HepG2 (cell line): ENCODE measurements around the gene STK36. TPM values are rescaled to one million over a fixed set of nuclear protein-coding genes. Genes with fewer than 3 reads are reported as not detected.
A peak's percentile ranks its signal among the peaks of the same experiment; 100 is the strongest.

Experiments
- ATAC-seq: fragments of 200-7000 bp; cut with Tn5 transposase; 3 replicates; pipeline ENCODE4 v1.9.1; 2020; ENCODE audit warnings: mild to moderate bottlenecking, moderate library complexity
- BruUV-seq: library from RNA; stranded (reverse); fragments of 400-500 nt; replicated peaks from 2 replicates; lab custom pipeline; 2021; lab: Mats Ljungman, UMichigan
- CTCF ChIA-PET: fragments of 300-600 bp; formaldehyde crosslinking; extraction: SDS; loops from one replicate; lab custom pipeline; 2021; ENCODE audit warnings: low total read pairs, inconsistent platforms, low intra/inter-chr PET ratio; lab: Yijun Ruan, JAX
- POLR2A ChIA-PET: fragments of 350-600 bp; sonication (Branson Sonifier 250); formaldehyde crosslinking; loops from one replicate; lab custom pipeline; 2020; ENCODE audit warnings: antibody characterized with exemption, inconsistent platforms; lab: Yijun Ruan, JAX
- DNase-seq: peaks from one replicate; pipeline ENCODE4 v3.0.0-alpha.2; 2015; ENCODE audit warnings: low spot score
- FAIRE-seq: peaks from 3 replicates; lab custom pipeline; 2011; peaks lifted over from hg19 to GRCh38; lab: Jason Lieb, UNC
- H2AFZ ChIP-seq: one replicate; pipeline ENCODE4 v1.6.1; 2011; ENCODE audit warnings: low read length, inconsistent platforms
- H3K27ac ChIP-seq: fragments of 300-600 bp; 3 replicates; pipeline ENCODE4 v1.8.0; 2011; ENCODE audit warnings: mixed run types, mild to moderate bottlenecking, mixed read lengths, low read length, inconsistent platforms; ENCODE audit not compliant: insufficient read depth; ENCODE audit errors: extremely low read length
- H3K27me3 ChIP-seq, 2 experiments: fragments of 200-600 bp in 1 of 2; 2 replicates in 1 of 2; 3 replicates in 1 of 2; pipeline versions ENCODE4 v1.6.0 to v1.8.0; 2011; ENCODE audit warnings: low read length in 2 of 2, mild to moderate bottlenecking in 2 of 2, moderate library complexity in 2 of 2, inconsistent platforms in 1 of 2; ENCODE audit not compliant: insufficient read depth in 2 of 2, control insufficient read depth in 1 of 2
- H3K36me3 ChIP-seq, 2 experiments: fragments of 200-600 bp in 1 of 2; replicated peaks in 1 of 2; 2 replicates in 1 of 2; 3 replicates in 1 of 2; pipeline versions ENCODE4 v1.5.1 to v1.8.0; 2011; ENCODE audit warnings: low read length in 2 of 2, inconsistent platforms in 1 of 2; ENCODE audit not compliant: insufficient read depth in 2 of 2, control insufficient read depth in 1 of 2
- H3K4me1 ChIP-seq: 2 replicates; pipeline ENCODE4 v1.5.1; 2012; ENCODE audit warnings: low read length, inconsistent platforms; ENCODE audit not compliant: insufficient read depth
- H3K4me2 ChIP-seq: 2 replicates; pipeline ENCODE4 v1.6.0; 2011; ENCODE audit warnings: low read depth, low read length, inconsistent platforms
- H3K4me3 ChIP-seq, 3 experiments: fragments of 200-600 bp in 1 of 3; sonication (generic), shearing (Covaris generic) in 1 of 3; replicated peaks in 1 of 3; 2 replicates each; pipeline ENCODE4 v1.5.1; 2011 to 2016; ENCODE audit warnings: low read length in 3 of 3, inconsistent platforms in 2 of 3, low read depth in 2 of 3, mild to moderate bottlenecking in 2 of 3, control low read depth in 1 of 3, mixed read lengths in 1 of 3; ENCODE audit not compliant: insufficient read depth in 1 of 3
- H3K79me2 ChIP-seq: one replicate; pipeline ENCODE4 v1.6.1; 2011; ENCODE audit warnings: low read length, inconsistent platforms; ENCODE audit not compliant: insufficient read depth
- H3K9ac ChIP-seq: 2 replicates; pipeline ENCODE4 v1.6.0; 2011; ENCODE audit warnings: mild to moderate bottlenecking, low read depth, low read length, inconsistent platforms; ENCODE audit not compliant: insufficient read depth
- H3K9me3 ChIP-seq: 2 replicates; pipeline ENCODE4 v1.5.1; 2012; ENCODE audit warnings: mild to moderate bottlenecking, low read length
- H4K20me1 ChIP-seq: 2 replicates; pipeline ENCODE4 v1.6.0; 2011; ENCODE audit warnings: inconsistent platforms, mild to moderate bottlenecking, low read length, moderate library complexity; ENCODE audit not compliant: insufficient read depth
- CCDC6 ChIP-seq: sonication (generic); formaldehyde crosslinking; IDR thresholded peaks from 2 replicates; pipeline ENCODE4 v1.8.1; 2022; ENCODE audit warnings: mild to moderate bottlenecking, missing genetic modification reagents, moderate library complexity
- ETV5 ChIP-seq: IDR thresholded peaks from 2 replicates; pipeline ENCODE4 v1.6.1; 2018; ENCODE audit warnings: missing biosample characterization, missing genetic modification reagents, inconsistent platforms, borderline replicate concordance
- FOXA1 ChIP-seq, 2 experiments: fragments of 450-650 bp in 1 of 2; sonication (generic) in 1 of 2; formaldehyde crosslinking in 1 of 2; IDR thresholded peaks; 2 replicates each; pipeline versions ENCODE4 v1.4.0 to v1.6.1; 2016 to 2020; ENCODE audit warnings: missing genetic modification reagents in 1 of 2
- HNF1A ChIP-seq, 2 experiments: sonication (generic) in 1 of 2; formaldehyde crosslinking in 1 of 2; IDR thresholded peaks; 2 replicates each; pipeline versions ENCODE4 v1.4.0 to v1.6.1; 2016 to 2020; ENCODE audit warnings: borderline replicate concordance in 1 of 2, low read depth in 1 of 2, mild to moderate bottlenecking in 1 of 2, missing genetic modification reagents in 1 of 2
- HNRNPK ChIP-seq: fragments of 200-400 bp; formaldehyde crosslinking; IDR thresholded peaks from 2 replicates; pipeline ENCODE4 v1.6.1; 2018; ENCODE audit warnings: low read length, low read depth, moderate library complexity, mild to moderate bottlenecking; ENCODE audit not compliant: poor library complexity, severe bottlenecking
- MXD3 ChIP-seq: IDR thresholded peaks from 2 replicates; pipeline ENCODE4 v1.6.1; 2016; ENCODE audit warnings: mild to moderate bottlenecking, missing biosample characterization, missing genetic modification reagents
- NCOA1 ChIP-seq: sonication (generic); formaldehyde crosslinking; IDR thresholded peaks from 2 replicates; pipeline ENCODE4 v1.9.0; 2021; ENCODE audit warnings: missing genetic modification reagents
- REXO4 ChIP-seq: sonication (generic); formaldehyde crosslinking; IDR thresholded peaks from 2 replicates; pipeline ENCODE4 v1.8.0; 2022; ENCODE audit warnings: missing genetic modification reagents, mild to moderate bottlenecking, borderline replicate concordance
- ZNF280D ChIP-seq: sonication (generic); formaldehyde crosslinking; IDR thresholded peaks from 2 replicates; pipeline ENCODE4 v1.5.1; 2020; ENCODE audit warnings: mild to moderate bottlenecking, missing genetic modification reagents
- ZNF7 ChIP-seq: IDR thresholded peaks from 2 replicates; pipeline ENCODE4 v1.6.1; 2016; ENCODE audit warnings: missing biosample characterization, missing genetic modification reagents
- WGBS: methylation state at CpG from one replicate; pipeline ENCODE4 v1.1.6; 2017; ENCODE audit warnings: low lambda C conversion rate; 5-methylcytosine and 5-hydroxymethylcytosine counted together
- in situ Hi-C: cut with HindIII; loops from 2 replicates; pipeline ENCODE4 v1.10.0; 2017; ENCODE audit warnings: low pct_unique_long_range_greater_than_20kb; ENCODE audit not compliant: extremely low pct_ligation_motif_present
- intact Hi-C: fragments of 100-400 bp; cut with micrococcal nuclease; formaldehyde crosslinking; loops from one replicate; pipeline ENCODE4 v1.10.0; 2022; ENCODE audit not compliant: unreplicated experiment
- polyA plus RNA-seq, 8 experiments: library from polyadenylated mRNA; depleted of rRNA in 3 of 8; stranded (reverse) in 7 of 8; unstranded in 1 of 8; fragments of >200 nt; fragmentation: Illumina TruSeq in 4 of 8; extraction: Trizol in 4 of 8; gene quantifications; 2 replicates each; pipeline versions ENCODE4 v1.2.1 to v1.2.3, GENCODE V29; 2011 to 2016; ENCODE audit warnings: low read depth in 4 of 8, missing spikeins in 1 of 8, mixed read lengths in 1 of 8; ENCODE audit not compliant: insufficient read depth in 1 of 8
- total RNA-seq, 5 experiments: library from RNA; depleted of rRNA; stranded (reverse); fragments of >200 nt; fragmentation: Illumina TruSeq; extraction: Trizol; gene quantifications; 2 replicates each; pipeline ENCODE4 v1.2.3, GENCODE V29; 2016; ENCODE audit warnings: low read depth in 1 of 5

STK36 gene
- total and polyA plus RNA-seq, 2 of the 13 experiments (the other 11 are each of a cell fraction or from before 2014, with no cell fraction given) = 45.9 to 83.5 TPM

- TF ChIP-seq HNRNPK = peak; percentile 85
- TF ChIP-seq ETV5 (CRISPR knock-in tag) = peak; percentile 21; the same call in 1 of the 2 replicates
- TF ChIP-seq FOXA1 (IDR thresholded peaks at IDR 0.05) = no peak
- TF ChIP-seq FOXA1 (CRISPR knock-in tag; IDR thresholded peaks at IDR 0.05) = peak; percentile 70
Observed at GRCh38 chr2:218710687-218711549, 39.0 kb downstream of the STK36 start, which contains the start of gene TTLL4 (continued).

GRCh38 chr2:218711550-218711929, 39.7 kb downstream of the STK36 start:
- H3K27me3 ChIP-seq = no peaks in the 10 kb centered on the region; a peak in 1 of 5 replicates
- H3K79me2 ChIP-seq = peaks cover 51% of the 10 kb centered on the region
- peak overlapping the region; percentile 88 to 97 (median 93) for H3K4me3 ChIP-seq
- H3K27ac ChIP-seq = peak overlapping the region; percentile 74
- peaks cover 38% of the 10 kb centered on the region for H3K4me1 ChIP-seq
- no peaks in the 10 kb centered on the region for H3K9me3 ChIP-seq
- TSS peak; percentile 59 for BruUV-seq
- peaks cover 3% of the 10 kb centered on the region; the same call in 1 of the 2 replicates for H4K20me1 ChIP-seq
- DNase-seq (no peak), FAIRE-seq (no peak), ATAC-seq (peak; percentile 26)
- WGBS = 3% methylated on average over 5 of the region's 5 CpGs
- peak overlapping the region; percentile 84 for H3K4me2 ChIP-seq
- TF ChIP-seq ZNF7 (CRISPR knock-in tag) (no peak), REXO4 (CRISPR knock-in tag) (no peak), ZNF280D (no peak), HNF1A (IDR thresholded peaks at IDR 0.05; ENCODE audit: low read depth) (0 out of 2 replicates have a peak, but pooled peaks have one; percentile 6), HNF1A (CRISPR knock-in tag; IDR thresholded peaks at IDR 0.05; ENCODE audit: borderline replicate concordance) (no peak), NCOA1 (CRISPR knock-in tag) (0 out of 2 replicates have a peak, but pooled peaks have one; percentile 15), MXD3 (CRISPR knock-in tag) (no peak), CCDC6 (CRISPR knock-in tag) (no peak)
- in situ Hi-C loops (no loop called here), intact Hi-C loops (loop anchor here (2.0 kb wide), 2 partner anchors 43 to 69 kb away; no protein-coding TSS in a partner anchor)
- no peak overlapping the region for H2AFZ ChIP-seq
- POLR2A ChIA-PET = interaction anchor here (1.3 to 2.4 kb wide), 10 partner anchors 11 to 136 kb away, joined by 5 to 22 read pairs (median 16); partner anchors contain the start of genes BCS1L, CYP27A1, RNF25 and STK36
- CTCF ChIA-PET = interaction anchor here (2.6 kb wide), 1 partner anchor 136 kb away, joined by 49 read pairs; no protein-coding TSS in a partner anchor
- H3K36me3 ChIP-seq = peaks cover 2 to 15% of the 10 kb centered on the region in 2 experiments; a peak in 3 of 5 replicates
- H3K9ac ChIP-seq = peak overlapping the region; percentile 95
